ENCODE measurements around the gene TRIP10. TPM values are rescaled to one million over a fixed set of nuclear protein-coding genes. Genes with fewer than 3 reads are reported as not detected.

The TRIP10 gene
- total and polyA plus RNA-seq, 7 experiments from 2014 or later: 0.74 to 17.4 (median 5.2) TPM

DNA sequence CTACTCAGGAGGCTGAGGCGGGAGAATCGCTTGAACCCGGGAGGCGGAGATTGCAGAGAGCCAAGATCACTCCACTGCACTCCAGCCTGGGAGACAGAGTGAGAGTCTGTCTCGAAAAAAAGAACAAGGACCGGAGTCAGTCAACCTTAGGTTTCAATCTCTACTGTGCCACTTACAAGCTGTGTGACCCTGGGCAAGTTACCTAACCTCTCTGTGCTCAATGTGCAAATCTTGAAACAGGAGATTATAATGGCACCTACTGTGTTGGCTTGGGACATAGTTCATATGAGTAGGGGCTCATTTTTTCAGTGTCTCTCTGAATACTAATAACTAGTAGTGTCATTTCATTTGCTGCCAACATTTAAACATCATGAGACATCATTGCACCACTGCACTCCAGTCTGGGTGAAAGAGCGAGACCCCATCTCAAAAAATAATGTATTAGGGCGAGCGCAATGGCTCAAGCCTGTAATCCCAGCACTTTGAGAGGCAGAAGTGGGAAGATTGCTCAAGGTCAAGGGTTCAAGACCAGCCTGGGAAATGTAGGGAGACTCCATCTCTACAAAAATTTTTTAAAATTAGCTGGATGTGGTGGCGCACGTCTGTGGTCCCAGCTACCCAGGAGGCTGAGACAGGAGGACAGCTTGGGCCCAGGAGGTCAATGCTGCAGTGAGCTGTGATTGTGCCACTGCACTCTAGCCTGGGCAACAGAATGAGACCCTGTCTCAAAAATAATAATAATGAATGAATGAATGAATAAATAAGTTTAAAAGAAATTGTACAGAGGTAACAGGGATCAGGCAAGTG is 24.5 kb upstream of the TRIP10 start:
- Mint-ChIP-seq H3K4me1 (peaks cover 9 to 23% (median 14%) of the 10 kb centered on the region in 7 donors), H3K27me3 (peaks cover 6 to 27% (median 16%) of the 10 kb centered on the region in 5 donors), H3K36me3 (no peaks in the 10 kb centered on the region), H3K4me3 (no peak overlapping the region), H3K9me3 (peaks cover 0 to 6% (median 0%) of the 10 kb centered on the region in 11 donors), H3K27ac (no peak overlapping the region)
- H3K9me3 ChIP-seq (ENCODE audit: control insufficient read depth in 2 of 3, low read length in 3 of 3): no peaks in the 10 kb centered on the region
- intact Hi-C loops (cut with micrococcal nuclease): loop anchor here in 1 of 2 donors (5.0 kb wide), 2 partner anchors 53 to 83 kb away; no protein-coding TSS in a partner anchor
- CTCF ChIA-PET: interaction anchor here (0.6 kb wide), 1 partner anchor 47 kb away, joined by 4 read pairs; no protein-coding TSS in a partner anchor
- POLR2A ChIA-PET: no interaction called here
- no peaks in the 10 kb centered on the region for H3K36me3 ChIP-seq (ENCODE audit: control insufficient read depth in 2 of 3, insufficient read depth in 3 of 3, low read length in 3 of 3)
- H3K4me3 ChIP-seq (ENCODE audit: low read length): no peak overlapping the region
- DNase-seq (no peak), ATAC-seq (no peak)
- no peaks in the 10 kb centered on the region for H3K4me1 ChIP-seq (ENCODE audit: control insufficient read depth in 2 of 2, insufficient read depth in 2 of 2, low read length in 2 of 2)
- H3K27me3 ChIP-seq (ENCODE audit: control insufficient read depth in 2 of 2, insufficient read depth in 2 of 2, low read length in 2 of 2): peaks cover 0 to 1% of the 10 kb centered on the region in 2 donors
- no peak overlapping the region for H3K27ac ChIP-seq (ENCODE audit: low read depth, low read length)

DNA sequence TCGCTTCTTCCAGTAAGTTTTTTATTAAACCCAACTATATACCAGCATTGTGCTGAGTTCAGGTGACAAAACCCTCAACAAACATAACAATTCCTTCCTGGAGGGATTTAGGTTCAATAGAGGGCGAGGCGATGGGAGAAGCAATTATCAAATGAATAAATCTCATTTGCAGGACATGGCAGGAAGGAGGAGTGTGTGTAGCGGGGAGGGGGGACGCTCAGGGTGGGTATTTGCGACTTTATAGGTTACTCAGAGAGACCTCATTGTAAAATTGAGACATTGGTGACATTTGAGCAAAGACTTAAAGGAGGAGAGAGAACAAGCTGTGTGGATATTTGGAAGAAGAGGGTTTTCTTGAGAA is 22.9 kb upstream of the TRIP10 start:
- ATAC-seq (no peak), DNase-seq (no peak)
- Histone ChIP-seq H3K36me3 (ENCODE audit: control insufficient read depth in 2 of 3, insufficient read depth in 3 of 3, low read length in 3 of 3) (no peaks in the 10 kb centered on the region), H3K27ac (ENCODE audit: low read depth, low read length) (no peak overlapping the region), H3K9me3 (ENCODE audit: control insufficient read depth in 2 of 3, low read length in 3 of 3) (no peaks in the 10 kb centered on the region), H3K4me3 (ENCODE audit: low read length) (no peak overlapping the region), H3K4me1 (ENCODE audit: control insufficient read depth in 2 of 2, insufficient read depth in 2 of 2, low read length in 2 of 2) (no peaks in the 10 kb centered on the region), H3K27me3 (ENCODE audit: control insufficient read depth in 2 of 2, insufficient read depth in 2 of 2, low read length in 2 of 2) (no peaks in the 10 kb centered on the region)
- peaks cover 0 to 4% (median 0%) of the 10 kb centered on the region in 11 donors for H3K9me3 Mint-ChIP-seq
- no peak overlapping the region for H3K4me3 Mint-ChIP-seq
- intact Hi-C loops (cut with micrococcal nuclease): loop anchor here in 1 of 2 donors (5.0 kb wide), 2 partner anchors 54 to 84 kb away; no protein-coding TSS in a partner anchor
- H3K4me1 Mint-ChIP-seq: peaks cover 6 to 19% (median 7%) of the 10 kb centered on the region in 7 donors
- peak overlapping the region in 1 of 9 donors; percentile 23 for H3K27ac Mint-ChIP-seq
- ChIA-PET CTCF (no interaction called here), POLR2A (no interaction called here)
- H3K36me3 Mint-ChIP-seq: no peaks in the 10 kb centered on the region
- H3K27me3 Mint-ChIP-seq: peaks cover 0 to 11% (median under 1%) of the 10 kb centered on the region in 5 donors

DNA sequence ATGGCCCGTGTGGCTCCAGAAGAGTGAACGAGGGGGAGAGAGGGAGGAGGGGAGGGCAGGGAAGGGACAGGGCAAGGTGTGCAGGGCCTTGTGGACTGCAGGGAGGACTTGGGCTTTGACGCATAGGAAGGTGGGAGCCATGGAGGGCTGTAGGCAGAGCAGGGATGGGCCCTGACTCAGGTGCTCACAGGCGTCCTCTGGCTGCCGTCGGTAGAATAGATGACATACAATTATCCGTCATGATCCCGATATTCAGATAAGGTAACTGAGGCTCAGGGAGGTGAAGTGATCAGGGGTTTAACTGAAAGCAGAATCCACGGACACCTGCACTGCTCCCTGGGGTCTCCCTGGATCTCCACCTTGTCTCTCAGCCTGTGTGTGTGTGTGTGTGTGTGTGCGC is 22.4 kb upstream of the TRIP10 start:
- peaks cover 0 to 8% (median 0%) of the 10 kb centered on the region in 5 donors for H3K27me3 Mint-ChIP-seq
- intact Hi-C loops (cut with micrococcal nuclease): loop anchor here in 1 of 2 donors (5.0 kb wide), 2 partner anchors 55 to 85 kb away; no protein-coding TSS in a partner anchor
- no peaks in the 10 kb centered on the region for H3K4me1 ChIP-seq (ENCODE audit: control insufficient read depth in 2 of 2, insufficient read depth in 2 of 2, low read length in 2 of 2)
- no peak for DNase-seq
- ChIA-PET POLR2A (no interaction called here), CTCF (no interaction called here)
- no peak for ATAC-seq
- H3K27me3 ChIP-seq (ENCODE audit: control insufficient read depth in 2 of 2, insufficient read depth in 2 of 2, low read length in 2 of 2): no peaks in the 10 kb centered on the region
- H3K9me3 ChIP-seq (ENCODE audit: control insufficient read depth in 2 of 3, low read length in 3 of 3): no peaks in the 10 kb centered on the region
- no peak overlapping the region for H3K27ac ChIP-seq (ENCODE audit: low read depth, low read length)
- peaks cover 0 to 4% (median 0%) of the 10 kb centered on the region in 11 donors for H3K9me3 Mint-ChIP-seq
- peak overlapping the region in 4 of 9 donors; percentile 23 to 77 (median 44) for H3K27ac Mint-ChIP-seq
- H3K36me3 Mint-ChIP-seq: no peaks in the 10 kb centered on the region
- H3K4me1 Mint-ChIP-seq: peaks cover 7 to 23% (median 10%) of the 10 kb centered on the region in 7 donors
- no peak overlapping the region for H3K4me3 ChIP-seq (ENCODE audit: low read length)
- H3K36me3 ChIP-seq (ENCODE audit: control insufficient read depth in 2 of 3, insufficient read depth in 3 of 3, low read length in 3 of 3): no peaks in the 10 kb centered on the region
- H3K4me3 Mint-ChIP-seq: peak overlapping the region in 4 of 10 donors; percentile 6 to 46 (median 15)

DNA sequence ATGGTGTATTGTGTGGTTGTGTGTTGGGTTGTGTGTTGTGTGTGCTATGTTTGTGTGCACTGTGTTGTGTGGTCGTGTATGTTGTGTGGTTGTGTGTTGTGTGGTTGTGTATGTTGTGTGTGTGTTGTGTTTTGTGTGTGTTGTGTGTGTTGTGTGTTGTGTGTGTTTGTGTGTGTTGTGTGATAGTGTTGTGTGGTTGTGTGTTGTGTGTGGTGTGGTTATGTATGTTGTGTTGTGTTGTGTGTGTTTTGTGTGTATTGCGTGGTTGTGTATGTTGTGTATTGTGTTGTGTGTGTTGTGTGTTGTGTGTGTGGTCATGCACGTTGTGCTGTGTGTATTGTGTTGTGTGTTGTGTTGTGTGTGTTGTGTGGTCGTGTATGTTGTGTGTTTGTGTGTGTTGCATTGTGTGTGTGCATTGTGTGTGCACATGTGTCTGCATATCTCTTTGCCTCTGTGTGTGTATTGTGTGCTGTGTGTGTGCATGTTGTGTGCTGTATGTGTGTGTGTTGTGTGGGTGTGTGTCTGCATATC is 22.0 kb upstream of the TRIP10 start:
- Mint-ChIP-seq H3K27ac (peak overlapping the region in 5 of 9 donors; percentile 15 to 77 (median 49)), H3K4me1 (peaks cover 7 to 25% (median 12%) of the 10 kb centered on the region in 7 donors), H3K27me3 (peaks cover 0 to 7% (median 0%) of the 10 kb centered on the region in 5 donors), H3K36me3 (no peaks in the 10 kb centered on the region), H3K4me3 (peak overlapping the region in 4 of 10 donors; percentile 6 to 46 (median 15)), H3K9me3 (peaks cover 0 to 4% (median 0%) of the 10 kb centered on the region in 11 donors)
- Histone ChIP-seq H3K27ac (ENCODE audit: low read depth, low read length) (no peak overlapping the region), H3K9me3 (ENCODE audit: control insufficient read depth in 2 of 3, low read length in 3 of 3) (no peaks in the 10 kb centered on the region), H3K36me3 (ENCODE audit: control insufficient read depth in 2 of 3, insufficient read depth in 3 of 3, low read length in 3 of 3) (no peaks in the 10 kb centered on the region), H3K27me3 (ENCODE audit: control insufficient read depth in 2 of 2, insufficient read depth in 2 of 2, low read length in 2 of 2) (no peaks in the 10 kb centered on the region), H3K4me1 (ENCODE audit: control insufficient read depth in 2 of 2, insufficient read depth in 2 of 2, low read length in 2 of 2) (no peaks in the 10 kb centered on the region), H3K4me3 (ENCODE audit: low read length) (no peak overlapping the region)
- intact Hi-C loops (cut with micrococcal nuclease): loop anchor here in 1 of 2 donors (5.0 kb wide), 2 partner anchors 55 to 85 kb away; no protein-coding TSS in a partner anchor
- ChIA-PET CTCF (no interaction called here), POLR2A (no interaction called here)
- ATAC-seq (no peak), DNase-seq (no peak)

DNA sequence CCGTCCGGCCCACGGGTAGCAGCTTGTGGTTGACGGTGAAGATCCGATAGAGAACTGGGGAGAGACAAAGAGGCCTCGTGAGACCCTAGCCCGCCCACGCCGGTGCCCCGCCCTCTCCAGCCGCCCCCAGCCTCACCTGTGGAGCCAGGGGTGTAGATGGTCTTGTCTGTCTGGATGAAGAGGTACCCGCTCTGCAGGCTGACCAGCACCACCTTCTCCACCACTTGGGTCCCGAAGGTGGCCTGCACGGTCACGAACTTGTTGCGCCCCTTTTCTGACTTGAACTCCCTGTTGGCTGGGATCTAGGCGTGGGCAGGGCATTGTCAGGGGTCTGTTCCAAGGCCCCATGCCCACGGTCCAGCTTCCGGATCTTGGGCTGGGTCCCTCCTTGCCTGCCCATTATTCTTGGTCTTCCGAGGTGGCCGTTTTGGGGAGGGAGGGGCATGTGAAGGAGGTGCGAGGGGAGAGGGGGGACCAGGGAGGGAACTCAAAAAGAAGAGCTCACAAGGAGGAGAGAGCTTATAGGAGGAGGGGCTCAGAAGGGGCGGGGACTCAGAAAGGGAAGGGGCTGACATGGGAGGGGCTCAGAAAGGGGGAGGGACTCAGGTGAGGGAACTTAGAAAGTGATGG is 21.3 kb upstream of the TRIP10 start:
- CTCF ChIA-PET: no interaction called here
- intact Hi-C loops (cut with micrococcal nuclease): loop anchor here in 1 of 2 donors (2.0 to 5.0 kb wide), 3 partner anchors 49 to 86 kb away; partner anchors contain the start of gene SH2D3A
- Mint-ChIP-seq H3K4me1 (peaks cover 10 to 28% (median 16%) of the 10 kb centered on the region in 7 donors), H3K36me3 (no peaks in the 10 kb centered on the region), H3K27me3 (peaks cover 0 to 4% (median 0%) of the 10 kb centered on the region in 5 donors), H3K4me3 (no peak overlapping the region), H3K9me3 (peaks cover 0 to 4% (median 0%) of the 10 kb centered on the region in 11 donors), H3K27ac (peak overlapping the region in 2 of 9 donors; percentile 4 to 29)
- no peak for DNase-seq
- POLR2A ChIA-PET: interaction anchor here (0.5 kb wide), 1 partner anchor 80 kb away, joined by 4 read pairs; no protein-coding TSS in a partner anchor
- Histone ChIP-seq H3K27me3 (ENCODE audit: control insufficient read depth in 2 of 2, insufficient read depth in 2 of 2, low read length in 2 of 2) (no peaks in the 10 kb centered on the region), H3K9me3 (ENCODE audit: control insufficient read depth in 2 of 3, low read length in 3 of 3) (no peaks in the 10 kb centered on the region), H3K27ac (ENCODE audit: low read depth, low read length) (no peak overlapping the region), H3K4me1 (ENCODE audit: control insufficient read depth in 2 of 2, insufficient read depth in 2 of 2, low read length in 2 of 2) (no peaks in the 10 kb centered on the region), H3K36me3 (ENCODE audit: control insufficient read depth in 2 of 3, insufficient read depth in 3 of 3, low read length in 3 of 3) (no peaks in the 10 kb centered on the region), H3K4me3 (ENCODE audit: low read length) (no peak overlapping the region)
- ATAC-seq: no peak

DNA sequence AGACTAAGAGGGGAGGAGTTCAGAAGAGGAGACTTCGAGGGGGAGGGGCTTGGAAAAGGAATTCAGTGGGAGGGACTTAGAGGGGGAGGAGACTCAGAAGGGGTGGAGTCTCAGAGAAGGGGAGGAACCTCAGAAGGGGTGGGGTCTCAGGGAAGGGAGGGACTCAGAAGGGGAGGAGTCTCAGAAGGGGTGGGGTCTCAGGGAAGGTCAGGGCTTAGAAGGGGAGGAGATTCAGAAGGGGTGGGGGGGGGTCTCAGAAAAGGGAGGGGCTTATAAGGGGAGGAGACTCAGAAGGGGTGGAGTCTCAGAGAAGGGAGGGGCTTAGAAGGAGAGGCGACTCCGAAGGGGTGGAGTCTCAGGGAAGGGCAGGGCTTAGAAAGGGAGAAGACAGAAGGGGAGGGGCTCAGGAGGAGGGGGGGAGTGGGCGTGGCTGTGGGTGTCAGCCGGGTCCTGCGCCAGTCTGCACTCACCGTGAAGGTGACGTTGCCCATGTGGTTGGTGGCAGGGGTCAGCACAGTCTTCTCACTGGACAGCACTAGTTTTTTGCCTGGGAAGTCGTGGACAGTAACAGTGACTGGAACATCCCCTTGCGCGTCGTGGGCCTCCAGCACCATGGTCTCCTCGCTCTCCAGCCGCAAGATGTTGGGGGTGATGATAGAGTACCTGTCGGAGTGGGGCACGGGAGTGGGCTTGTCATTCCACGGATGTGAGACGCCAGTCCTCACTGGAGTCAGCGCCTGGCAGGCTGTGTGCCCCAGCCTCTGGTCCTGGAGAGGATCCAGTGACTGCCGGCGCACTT is 20.5 kb upstream of the TRIP10 start:
- ATAC-seq: peak; percentile 73
- H3K27ac ChIP-seq (ENCODE audit: low read depth, low read length): no peak overlapping the region
- intact Hi-C loops (cut with micrococcal nuclease): loop anchor here in 1 of 2 donors (2.0 to 5.0 kb wide), 3 partner anchors 48 to 87 kb away; partner anchors contain the start of gene SH2D3A

More for the DNA sequence above, 20.5 kb upstream of the TRIP10 start:
- ChIA-PET POLR2A (interaction anchor here (0.5 kb wide), 1 partner anchor 79 kb away, joined by 4 read pairs; no protein-coding TSS in a partner anchor), CTCF (no interaction called here)
- no peaks in the 10 kb centered on the region for H3K27me3 ChIP-seq (ENCODE audit: control insufficient read depth in 2 of 2, insufficient read depth in 2 of 2, low read length in 2 of 2)
- Mint-ChIP-seq H3K27me3 (peaks cover 0 to 4% (median 0%) of the 10 kb centered on the region in 5 donors), H3K4me3 (no peak overlapping the region), H3K36me3 (no peaks in the 10 kb centered on the region), H3K4me1 (peaks cover 10 to 30% (median 21%) of the 10 kb centered on the region in 7 donors), H3K27ac (peak overlapping the region in 1 of 9 donors; percentile 4), H3K9me3 (peaks cover 0 to 4% (median 0%) of the 10 kb centered on the region in 11 donors)
- no peak overlapping the region for H3K4me3 ChIP-seq (ENCODE audit: low read length)
- H3K9me3 ChIP-seq (ENCODE audit: control insufficient read depth in 2 of 3, low read length in 3 of 3): no peaks in the 10 kb centered on the region
- DNase-seq: peak in 4 of 9 donors; percentile 10 to 38 (median 31)
- no peaks in the 10 kb centered on the region for H3K36me3 ChIP-seq (ENCODE audit: control insufficient read depth in 2 of 3, insufficient read depth in 3 of 3, low read length in 3 of 3)
- H3K4me1 ChIP-seq (ENCODE audit: control insufficient read depth in 2 of 2, insufficient read depth in 2 of 2, low read length in 2 of 2): no peaks in the 10 kb centered on the region
